Right cardiac atrium (tissue), 5 donors: Measurements from ENCODE around the gene MESP2. TPM values are rescaled to one million over a fixed set of nuclear protein-coding genes. Genes with fewer than 3 reads are reported as not detected.

Experiments used
- ATAC-seq, 2 donors: fragments of 200-7000 bp; cut with Tn5 transposase; one replicate each; pipeline versions ENCODE4 v1.8.0 to v1.9.1; 2020; ENCODE audit warnings: moderate library complexity in 2 of 2, mild to moderate bottlenecking in 1 of 2
- DNase-seq, 3 donors: peaks; one replicate each; pipeline ENCODE4 v3.0.0-alpha.2; 2020
- H3K27ac ChIP-seq: one replicate; pipeline ENCODE4 v1.5.1; 2013; ENCODE audit warnings: mild to moderate bottlenecking, low read length, control low read depth, moderate library complexity
- H3K27me3 ChIP-seq: one replicate; pipeline ENCODE4 v1.6.1; 2013; ENCODE audit not compliant: control insufficient read depth, insufficient read depth
- H3K4me1 ChIP-seq: one replicate; pipeline ENCODE4 v1.6.1; 2013; ENCODE audit warnings: low read length; ENCODE audit not compliant: control insufficient read depth, insufficient read depth
- H3K4me3 ChIP-seq: one replicate; pipeline ENCODE4 v1.5.1; 2013; ENCODE audit warnings: low read length, control low read depth
- H3K9me3 ChIP-seq: one replicate; pipeline ENCODE4 v1.6.1; 2013; ENCODE audit warnings: low read length; ENCODE audit not compliant: control insufficient read depth
- WGBS: extraction: QIAGEN DNeasy Blood & Tissue Kit; methylation state at CpG from one replicate; pipeline ENCODE4 v1.1.7; 2013; 5-methylcytosine and 5-hydroxymethylcytosine counted together
- intact Hi-C, 4 donors: fragments of 100-400 bp; cut with DNase I; formaldehyde crosslinking; loops; one replicate each; pipeline versions ENCODE4 v1.11.0 to v1.14.0; 2022 to 2023
- polyA plus RNA-seq: library from polyadenylated mRNA; stranded (reverse); fragments of 200-250 nt; gene quantifications from one replicate; pipeline ENCODE4 v1.2.3, GENCODE V29; 2013
- total RNA-seq, 4 donors: library from RNA; stranded (reverse); fragmentation: NEBNext Ultra II Directional; extraction: Animal tissue kit (Norgen Biotek cat#: 25700); gene quantifications; one replicate each; pipeline ENCODE4 v1.2.1, GENCODE V29; 2021
- donor health status: healthy with polysubstance abuse.
- donor health status: DM: no; HTN: yes; CAD: no.
- donor health status: DM: no; HTN: no; CAD: no.
- donor health status: DM: no; HTN: yes; CAD: no; lungs with severe emphysema.
- donor health status: DM: yes; HTN: yes; CAD: no.

The MESP2 gene
- total and polyA plus RNA-seq, 5 donors = 0.29 to 0.61 (median 0.32) TPM; not detected in 1

DNA sequence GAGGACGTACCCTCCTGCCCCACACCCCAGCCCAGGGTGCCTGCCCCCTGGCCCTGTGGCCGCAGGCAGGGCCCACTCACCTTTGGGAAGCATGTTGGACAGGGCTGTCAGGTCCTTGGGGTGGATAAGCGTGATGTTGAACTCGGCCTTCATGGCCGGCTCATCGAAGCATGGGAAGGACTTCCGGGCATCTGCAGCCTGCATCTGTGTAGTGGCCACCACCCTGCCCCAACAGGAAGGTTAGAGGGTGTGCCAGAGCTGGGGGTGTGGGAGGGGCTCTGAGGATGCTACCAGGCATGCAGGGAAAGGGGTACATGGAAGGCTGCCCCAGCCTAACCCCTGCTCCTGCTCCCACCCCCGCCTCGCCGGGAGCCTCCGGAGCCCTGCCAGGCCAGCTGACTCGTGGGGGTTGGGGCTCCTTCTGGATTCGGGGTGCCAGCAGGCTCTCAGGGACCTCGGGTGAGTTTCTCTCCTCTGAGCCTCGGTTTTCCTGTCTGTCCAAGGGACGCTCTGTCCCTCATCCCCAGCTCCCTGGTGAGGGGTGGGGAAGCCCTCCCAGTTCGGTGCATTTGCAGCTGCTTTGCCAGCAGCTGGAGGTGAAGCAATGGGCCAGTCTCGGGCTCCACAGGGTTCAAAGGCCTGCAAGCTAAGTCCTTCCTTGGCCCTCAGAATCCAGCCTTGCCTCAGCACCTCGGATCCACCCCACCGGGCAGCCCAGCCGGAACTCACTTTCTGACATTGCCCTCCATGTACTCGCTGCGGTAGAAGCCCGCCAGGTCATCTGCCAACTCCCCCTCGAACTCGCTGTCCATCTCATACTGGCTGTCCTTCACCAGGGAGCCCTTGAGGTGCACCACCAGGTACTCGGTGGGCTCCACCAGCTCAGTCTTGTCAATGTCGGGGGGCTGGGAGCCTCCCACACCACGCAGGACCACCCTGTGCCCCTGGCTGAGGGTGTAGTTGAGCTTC is 29.4 kb downstream of the MESP2 start:
- H3K9me3 ChIP-seq = no peaks in the 10 kb centered on the region
- DNase-seq = peak in 1 of 3 donors; percentile 33
- H3K4me3 ChIP-seq = no peak overlapping the region
- no peak overlapping the region for H3K27ac ChIP-seq
- 89% methylated on average over 29 of the region's 29 CpGs for WGBS
- no peak for ATAC-seq
- H3K4me1 ChIP-seq = peaks cover 2% of the 10 kb centered on the region
- no peaks in the 10 kb centered on the region for H3K27me3 ChIP-seq
- intact Hi-C loops = no loop called here

DNA sequence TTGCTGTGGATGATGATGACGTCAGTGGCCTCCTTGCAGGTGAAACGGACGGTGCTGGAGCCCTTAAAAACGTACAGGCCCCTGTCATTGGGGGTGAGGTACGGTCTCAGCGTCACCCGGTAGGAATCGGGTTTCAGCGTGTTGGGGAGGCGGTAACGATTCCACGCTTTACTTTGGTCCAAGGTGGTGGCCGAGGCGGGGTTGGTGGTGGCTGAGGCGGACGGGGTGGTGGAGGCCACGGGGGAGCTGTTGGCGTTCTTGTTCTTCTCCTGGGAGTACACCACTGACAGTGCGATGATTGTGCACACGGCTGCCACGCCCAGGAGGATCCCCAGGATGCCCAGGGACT is 30.1 kb downstream of the MESP2 start:
- ATAC-seq = no peak
- Histone ChIP-seq H3K27me3 (no peaks in the 10 kb centered on the region), H3K4me1 (peaks cover 2% of the 10 kb centered on the region), H3K9me3 (no peaks in the 10 kb centered on the region), H3K4me3 (no peak overlapping the region), H3K27ac (no peak overlapping the region)
- 90% methylated on average over 21 of the region's 21 CpGs for WGBS
- intact Hi-C loops = no loop called here
- peak in 1 of 3 donors; percentile 38 for DNase-seq

- no peak for ATAC-seq
- peak in 1 of 3 donors; percentile 16 for DNase-seq
- intact Hi-C loops = no loop called here
- 84% methylated on average over 22 of the region's 22 CpGs for WGBS
- Histone ChIP-seq H3K4me1 (peaks cover 2% of the 10 kb centered on the region), H3K27ac (no peak overlapping the region), H3K27me3 (no peaks in the 10 kb centered on the region), H3K9me3 (no peaks in the 10 kb centered on the region), H3K4me3 (no peak overlapping the region)
Observed at GRCh38 chr15:89806559-89807550, 30.7 kb downstream of the MESP2 start.

DNA sequence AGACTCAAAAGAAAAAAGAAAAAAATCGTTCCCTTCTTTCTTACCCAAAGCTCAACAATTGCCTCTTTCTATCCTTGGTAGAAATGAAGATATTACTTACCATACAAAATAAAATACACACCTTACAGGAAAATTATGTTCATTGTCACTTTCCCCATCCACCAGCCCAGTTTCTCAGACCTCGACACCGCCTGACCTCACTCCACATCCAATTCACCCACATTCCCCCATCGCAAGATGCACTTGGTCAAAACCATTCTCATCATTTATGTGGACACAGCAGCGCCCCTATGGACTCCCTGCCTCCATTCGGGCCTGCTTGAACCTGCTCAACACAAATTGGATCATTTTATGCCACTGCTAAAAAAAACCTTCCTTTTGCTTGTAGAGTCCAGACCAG is 31.6 kb downstream of the MESP2 start:
- DNase-seq (no peak), ATAC-seq (no peak)
- H3K27ac ChIP-seq = no peak overlapping the region
- H3K4me1 ChIP-seq = peaks cover 8% of the 10 kb centered on the region
- H3K4me3 ChIP-seq = no peak overlapping the region
- 92% methylated on average over 6 of the region's 6 CpGs for WGBS
- H3K9me3 ChIP-seq = no peaks in the 10 kb centered on the region
- intact Hi-C loops = no loop called here
- no peaks in the 10 kb centered on the region for H3K27me3 ChIP-seq

- peaks cover 8% of the 10 kb centered on the region for H3K4me1 ChIP-seq
- H3K9me3 ChIP-seq = no peaks in the 10 kb centered on the region
- no peak overlapping the region for H3K4me3 ChIP-seq
- intact Hi-C loops = no loop called here
- DNase-seq = peak in 1 of 3 donors; percentile 46
- no peaks in the 10 kb centered on the region for H3K27me3 ChIP-seq
- ATAC-seq = no peak
- no peak overlapping the region for H3K27ac ChIP-seq
- WGBS = 90% methylated on average over 10 of the region's 10 CpGs
Observed at GRCh38 chr15:89808160-89808870, 32.2 kb downstream of the MESP2 start.

DNA sequence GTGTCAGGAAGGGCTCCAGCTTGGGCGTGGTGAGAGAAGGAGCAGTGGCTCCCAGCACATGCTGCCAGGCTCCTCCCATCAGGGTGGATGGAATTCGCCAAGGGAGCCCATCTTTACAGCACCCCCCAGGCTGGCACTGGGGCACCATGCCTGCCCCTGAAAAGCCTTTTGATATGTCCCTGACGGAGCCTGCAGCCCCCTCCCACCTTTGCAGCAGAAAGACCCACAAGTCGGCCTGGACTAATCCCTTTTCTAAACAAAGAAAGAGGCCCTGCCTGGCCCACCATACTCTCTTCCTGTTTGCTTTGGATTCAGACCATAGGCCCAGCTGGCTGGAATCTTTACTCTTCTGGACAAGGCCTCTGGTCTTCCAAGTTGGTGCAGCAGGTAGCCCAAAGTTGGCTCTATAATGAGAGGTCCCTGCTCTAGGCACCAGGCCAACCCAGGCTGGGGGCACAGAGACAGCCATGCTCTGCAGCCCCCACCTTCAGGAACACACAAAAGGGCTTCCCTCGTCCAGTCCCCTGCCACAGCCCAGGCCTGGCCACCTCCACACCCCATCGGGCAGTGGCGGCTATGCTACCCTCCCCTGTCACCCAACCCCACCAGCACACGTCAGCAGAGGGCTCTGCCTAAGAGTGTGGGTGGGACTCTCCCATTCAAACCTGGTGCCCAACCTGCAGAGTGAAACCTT is 33.1 kb downstream of the MESP2 start:
- no peaks in the 10 kb centered on the region for H3K27me3 ChIP-seq
- intact Hi-C loops = no loop called here
- 68% methylated on average over 8 of the region's 8 CpGs for WGBS
- ATAC-seq (peak in 1 of 2 donors; percentile 36), DNase-seq (peak in 2 of 3 donors; percentile 26 to 71)
- H3K4me3 ChIP-seq = no peak overlapping the region
- no peak overlapping the region for H3K27ac ChIP-seq
- peaks cover 8% of the 10 kb centered on the region for H3K4me1 ChIP-seq
- H3K9me3 ChIP-seq = no peaks in the 10 kb centered on the region

DNA sequence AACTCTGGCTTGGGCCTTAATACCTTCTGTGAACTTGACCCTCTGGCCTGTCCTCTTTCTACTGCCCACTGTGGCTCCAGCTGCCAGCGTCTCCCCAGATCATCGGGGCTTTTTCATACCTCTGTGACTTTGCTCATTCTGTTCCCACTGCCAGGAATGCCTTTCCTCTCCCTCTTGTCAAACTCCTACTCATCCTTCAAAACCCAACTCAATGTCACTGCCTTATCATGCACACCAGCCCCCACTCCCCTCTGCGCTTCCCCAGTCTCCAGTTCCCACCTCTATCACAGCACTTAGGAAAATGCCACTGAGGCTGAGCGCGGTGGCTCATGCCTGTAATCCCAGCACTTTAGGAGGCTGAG is 33.6 kb downstream of the MESP2 start:
- 97% methylated on average over 5 of the region's 5 CpGs for WGBS
- intact Hi-C loops = no loop called here
- Histone ChIP-seq H3K27me3 (no peaks in the 10 kb centered on the region), H3K9me3 (no peaks in the 10 kb centered on the region), H3K27ac (no peak overlapping the region), H3K4me3 (no peak overlapping the region), H3K4me1 (peaks cover 8% of the 10 kb centered on the region)
- ATAC-seq (no peak), DNase-seq (no peak)

DNA sequence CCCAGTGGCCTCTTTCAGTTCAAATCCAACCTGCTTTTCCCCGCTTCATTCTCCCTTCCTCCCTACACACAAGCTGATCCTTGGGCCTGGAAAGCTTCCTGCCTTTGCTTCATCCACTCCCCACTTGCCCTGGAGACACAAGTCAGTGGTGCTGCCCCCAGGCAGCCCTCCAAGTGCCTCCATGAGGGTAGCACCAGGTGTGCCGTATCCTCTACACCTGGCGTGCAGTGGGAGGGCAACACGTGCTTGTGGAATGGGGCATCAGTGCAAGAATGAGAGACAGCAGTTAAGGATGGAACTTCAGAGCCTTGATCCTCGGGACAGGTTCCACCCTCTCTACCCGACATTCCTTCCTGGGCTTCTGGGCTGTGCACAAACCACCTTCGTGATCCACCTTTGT is 34.7 kb downstream of the MESP2 start:
- no peaks in the 10 kb centered on the region for H3K9me3 ChIP-seq
- 96% methylated on average over 7 of the region's 7 CpGs for WGBS
- peaks cover 8% of the 10 kb centered on the region for H3K4me1 ChIP-seq
- no peak overlapping the region for H3K27ac ChIP-seq
- ATAC-seq = no peak
- intact Hi-C loops = no loop called here
- DNase-seq = peak in 1 of 3 donors; percentile 10
- H3K27me3 ChIP-seq = no peaks in the 10 kb centered on the region
- H3K4me3 ChIP-seq = no peak overlapping the region

DNA sequence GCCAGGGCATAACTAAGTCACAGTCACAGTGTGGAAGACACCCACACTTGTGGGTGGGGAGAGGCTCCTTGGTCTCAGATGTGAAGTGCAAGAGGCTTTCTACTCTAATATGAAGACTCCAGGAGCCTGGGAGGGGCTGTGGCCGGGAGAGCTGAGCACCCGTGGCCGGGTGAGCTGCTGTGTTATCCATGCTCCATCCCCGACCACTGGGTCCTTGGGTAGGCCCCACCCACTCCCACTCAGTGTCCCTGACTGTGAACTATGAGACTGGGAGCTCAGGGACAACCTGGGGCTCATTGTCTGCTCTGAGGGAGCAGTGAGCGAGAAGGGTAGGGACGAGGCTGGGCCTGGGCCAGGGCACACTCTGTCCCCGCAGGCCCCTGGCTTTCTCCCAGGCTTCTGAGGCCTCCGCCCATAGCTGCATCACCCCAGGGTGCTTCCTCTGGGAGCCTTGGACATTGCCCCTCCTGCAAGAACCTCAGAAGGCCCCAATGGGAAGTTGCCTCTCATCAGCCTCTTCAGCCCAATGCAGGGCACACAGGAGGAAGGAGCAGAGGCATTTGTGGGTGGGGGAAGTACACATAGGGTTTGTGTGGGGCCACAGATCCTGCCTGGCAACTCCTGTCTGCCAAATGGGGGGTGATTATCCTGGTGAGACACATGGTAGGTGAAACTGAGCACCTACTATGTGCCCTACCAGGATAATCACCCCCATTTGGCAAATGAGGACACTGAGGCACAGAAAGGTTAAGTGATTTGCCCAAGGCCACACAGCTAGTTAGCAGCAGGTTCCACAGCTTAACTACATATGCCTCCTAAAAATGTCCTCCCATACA is 36.1 kb downstream of the MESP2 start:
- H3K27me3 ChIP-seq = no peaks in the 10 kb centered on the region
- peak; percentile 76 to 90 (median 79) for DNase-seq
- intact Hi-C loops = no loop called here
- peaks cover 8% of the 10 kb centered on the region for H3K4me1 ChIP-seq
- H3K27ac ChIP-seq = peak overlapping the region; percentile 23
- 42% methylated on average over 8 of the region's 8 CpGs for WGBS
- ATAC-seq = peak; percentile 77 to 85
- H3K9me3 ChIP-seq = no peaks in the 10 kb centered on the region
- H3K4me3 ChIP-seq = no peak overlapping the region
